Measurements from ENCODE around the gene ZFP69B.

Gene ZFP69B

DNA sequence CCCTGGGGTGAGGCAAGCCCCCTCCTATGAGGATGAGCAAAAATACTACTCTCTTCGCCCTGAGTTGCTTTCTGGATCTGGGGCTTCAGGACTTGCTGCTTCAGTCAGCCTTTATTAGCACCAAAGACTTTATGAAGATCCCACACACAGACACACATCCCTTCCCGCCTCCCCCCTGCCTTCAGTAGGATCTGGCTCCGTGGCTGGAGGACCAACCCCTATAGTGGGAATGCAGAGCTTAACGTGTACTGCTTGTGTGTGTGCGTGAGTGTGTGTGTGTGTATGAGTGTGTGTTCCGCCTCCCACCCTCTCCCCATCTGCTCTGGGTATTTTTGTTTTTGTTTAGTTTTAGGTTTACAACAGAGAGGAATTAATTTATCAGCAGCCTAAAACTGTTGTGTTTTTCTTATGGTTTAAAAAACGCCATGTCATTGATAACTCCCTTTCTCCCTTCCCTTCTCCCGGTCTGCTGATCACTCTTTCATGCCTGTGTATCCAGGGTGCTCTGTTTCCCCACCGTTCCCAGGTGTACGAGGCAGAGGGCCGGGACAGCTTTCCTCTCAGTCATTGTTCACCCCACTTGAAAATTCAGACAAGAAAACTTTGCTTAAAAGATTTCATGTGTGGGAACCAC is 27.5 kb upstream of the ZFP69B start:
- peaks cover 4 to 8% of the 10 kb centered on the region in 2 donors for H3K4me1 Mint-ChIP-seq (ENCODE audit: low read depth in 2 of 2)
- no peak overlapping the region for H3K4me3 Mint-ChIP-seq
- no peak overlapping the region for H3K27ac Mint-ChIP-seq
- no peak for ATAC-seq (replicated peaks)
- H3K36me3 Mint-ChIP-seq (ENCODE audit: insufficient read depth): peaks cover 59% of the 10 kb centered on the region
- no peak for DNase-seq
- no peaks in the 10 kb centered on the region for H3K9me3 Mint-ChIP-seq
- H3K27me3 Mint-ChIP-seq: no peaks in the 10 kb centered on the region

DNA sequence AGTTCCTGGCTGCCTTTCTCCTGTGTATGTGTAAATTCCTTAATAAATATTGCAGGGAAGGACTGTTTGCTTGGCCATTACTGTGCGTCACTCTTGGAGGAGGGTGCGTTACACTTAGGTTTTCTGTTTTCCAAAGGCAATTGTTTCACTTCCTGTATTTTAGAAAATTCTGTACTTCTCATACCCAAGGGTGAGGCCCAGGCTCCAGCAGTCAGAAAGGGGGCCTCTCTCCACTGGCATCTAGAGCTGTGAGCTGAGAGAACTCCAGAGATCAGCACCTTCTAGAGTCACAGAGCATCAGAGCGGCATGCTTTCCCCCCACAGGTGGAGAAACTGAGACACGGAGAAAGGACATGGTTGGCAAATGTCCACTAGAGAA is 27.0 kb upstream of the ZFP69B start:
- ATAC-seq (replicated peaks): no peak
- peaks cover 55% of the 10 kb centered on the region for H3K36me3 Mint-ChIP-seq (ENCODE audit: insufficient read depth)

DNA sequence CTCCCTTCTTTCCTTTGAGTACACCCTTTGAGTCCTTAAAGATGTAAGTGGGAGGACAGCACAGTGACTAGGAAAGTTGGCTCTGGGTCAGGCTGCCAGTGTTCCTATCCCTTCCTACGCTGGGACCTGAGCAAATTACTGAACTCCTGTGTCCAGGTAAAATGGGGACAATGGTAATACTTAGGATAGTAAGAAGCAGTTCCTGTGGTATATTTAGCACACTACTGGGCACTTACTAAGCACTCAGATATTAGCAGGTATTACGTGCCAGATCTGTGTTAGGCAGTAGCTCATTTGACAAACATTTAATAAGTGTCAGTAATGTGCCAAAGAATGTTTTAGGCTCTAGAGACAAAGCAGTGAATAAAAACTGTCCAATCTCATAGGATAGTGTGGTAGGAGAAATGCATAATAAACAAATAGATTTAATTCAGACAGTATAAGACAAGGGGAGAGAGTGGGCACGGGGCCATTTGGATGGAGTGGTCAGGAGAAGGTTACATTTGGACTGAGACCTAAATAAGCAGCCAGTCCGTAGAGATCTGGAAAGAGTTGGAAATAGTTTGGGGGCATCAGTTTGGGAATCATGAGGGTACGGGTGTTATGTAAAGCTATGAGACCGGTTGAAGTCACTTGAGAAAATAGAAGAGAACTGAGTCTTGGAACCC is 26.2 kb upstream of the ZFP69B start:
- ATAC-seq (replicated peaks) (no peak), DNase-seq (no peak)
- Mint-ChIP-seq H3K27me3 (no peaks in the 10 kb centered on the region), H3K4me3 (no peak overlapping the region), H3K27ac (peak overlapping the region in 1 of 2 donors; percentile 49), H3K4me1 (ENCODE audit: low read depth in 2 of 2) (peaks cover 4 to 8% of the 10 kb centered on the region in 2 donors), H3K36me3 (ENCODE audit: insufficient read depth) (peaks cover 48% of the 10 kb centered on the region), H3K9me3 (no peaks in the 10 kb centered on the region)

More for the DNA sequence above, 27.0 kb upstream of the ZFP69B start:
- Mint-ChIP-seq H3K4me3 (no peak overlapping the region), H3K4me1 (ENCODE audit: low read depth in 2 of 2) (peaks cover 4 to 8% of the 10 kb centered on the region in 2 donors), H3K27me3 (no peaks in the 10 kb centered on the region), H3K27ac (no peak overlapping the region), H3K9me3 (no peaks in the 10 kb centered on the region)
- no peak for DNase-seq

DNA sequence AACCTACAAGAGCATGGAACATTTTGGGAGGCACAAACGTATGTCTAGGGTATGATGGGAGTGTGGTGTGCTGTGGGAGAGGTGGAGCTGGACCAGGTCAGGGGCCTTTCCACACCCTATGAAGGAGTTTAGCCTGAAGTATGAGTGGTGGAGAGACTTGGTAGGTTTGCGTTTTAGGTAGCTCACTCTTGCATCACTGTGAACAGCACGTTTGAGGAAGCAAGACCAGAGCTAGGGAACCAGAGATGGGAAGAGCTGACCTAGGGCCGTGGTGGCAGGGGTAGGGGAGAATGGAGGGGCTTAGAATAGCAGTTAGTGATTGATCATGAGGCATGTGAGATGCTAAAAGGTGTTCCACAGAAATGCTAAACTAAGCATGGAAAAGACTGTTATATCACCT is 25.1 kb upstream of the ZFP69B start:
- H3K4me3 Mint-ChIP-seq: no peak overlapping the region
- no peak for DNase-seq
- H3K36me3 Mint-ChIP-seq (ENCODE audit: insufficient read depth): peaks cover 37% of the 10 kb centered on the region
- ATAC-seq (replicated peaks): no peak
- H3K27ac Mint-ChIP-seq: no peak overlapping the region
- H3K4me1 Mint-ChIP-seq (ENCODE audit: low read depth in 2 of 2): peaks cover 4 to 8% of the 10 kb centered on the region in 2 donors
- no peaks in the 10 kb centered on the region for H3K27me3 Mint-ChIP-seq
- no peaks in the 10 kb centered on the region for H3K9me3 Mint-ChIP-seq

DNA sequence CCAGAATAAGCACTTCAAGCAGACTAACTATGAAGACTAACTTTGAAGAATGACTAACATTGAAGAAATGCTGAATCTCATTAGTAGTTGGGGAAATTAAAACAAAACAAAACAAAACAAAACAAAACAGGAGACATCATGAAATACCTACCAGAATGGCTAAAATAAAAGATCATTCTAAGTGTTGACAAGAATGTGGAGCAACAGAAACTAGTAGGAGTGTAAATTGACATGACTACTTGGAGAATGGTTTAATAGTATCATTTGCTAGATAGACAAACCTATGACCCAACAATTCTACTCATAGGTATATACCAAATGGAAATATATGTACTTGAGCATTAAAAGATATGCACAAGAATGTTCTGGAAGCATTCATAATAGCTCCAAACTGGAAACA is 18.9 kb upstream of the ZFP69B start:
- H3K27me3 Mint-ChIP-seq: no peaks in the 10 kb centered on the region
- ATAC-seq (replicated peaks) (no peak), DNase-seq (no peak)
- no peak overlapping the region for H3K4me3 Mint-ChIP-seq
- H3K27ac Mint-ChIP-seq: no peak overlapping the region
- no peaks in the 10 kb centered on the region for H3K4me1 Mint-ChIP-seq (ENCODE audit: low read depth in 2 of 2)
- peaks cover 2% of the 10 kb centered on the region for H3K36me3 Mint-ChIP-seq (ENCODE audit: insufficient read depth)
- H3K9me3 Mint-ChIP-seq: no peaks in the 10 kb centered on the region

DNA sequence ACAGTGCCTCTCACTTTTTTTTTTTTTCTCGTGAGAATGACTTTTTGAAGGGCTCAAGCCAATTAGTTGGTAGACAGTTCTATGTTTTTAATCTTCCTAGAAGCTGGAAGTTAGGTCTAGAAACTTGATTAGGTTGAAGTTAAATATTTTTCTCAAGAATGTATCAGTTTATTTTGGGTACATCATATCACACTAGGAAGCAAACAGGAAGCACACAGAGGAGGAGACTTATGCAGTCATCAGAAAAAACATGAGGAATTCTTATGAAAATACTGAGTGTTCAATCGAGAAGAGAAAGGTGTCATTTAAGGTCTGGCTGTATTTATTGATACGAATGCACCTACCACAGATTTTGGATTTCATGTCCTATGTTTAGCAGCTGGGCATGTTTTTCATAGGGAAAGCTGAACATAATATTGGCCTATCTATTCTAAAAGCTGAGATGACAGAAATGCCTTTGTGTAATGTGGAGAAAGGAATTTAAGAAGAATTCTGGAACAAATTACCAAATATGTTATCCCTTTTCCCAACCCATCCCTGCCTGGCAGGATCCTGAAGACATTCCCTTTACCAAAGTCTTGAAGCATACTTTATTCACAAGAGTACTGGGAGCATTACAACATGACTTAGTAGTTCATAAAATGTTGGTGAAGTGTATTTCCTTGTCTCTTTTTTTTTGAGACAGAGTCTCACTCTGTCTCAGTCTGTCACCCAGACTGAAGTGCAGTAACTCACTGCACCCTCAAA is 17.5 kb upstream of the ZFP69B start:
- H3K9me3 Mint-ChIP-seq: no peaks in the 10 kb centered on the region
- H3K4me1 Mint-ChIP-seq (ENCODE audit: low read depth in 2 of 2): no peaks in the 10 kb centered on the region
- H3K27ac Mint-ChIP-seq: no peak overlapping the region
- no peaks in the 10 kb centered on the region for H3K27me3 Mint-ChIP-seq
- peaks cover 2% of the 10 kb centered on the region for H3K36me3 Mint-ChIP-seq (ENCODE audit: insufficient read depth)
- ATAC-seq (replicated peaks) (no peak), DNase-seq (no peak)
- no peak overlapping the region for H3K4me3 Mint-ChIP-seq

DNA sequence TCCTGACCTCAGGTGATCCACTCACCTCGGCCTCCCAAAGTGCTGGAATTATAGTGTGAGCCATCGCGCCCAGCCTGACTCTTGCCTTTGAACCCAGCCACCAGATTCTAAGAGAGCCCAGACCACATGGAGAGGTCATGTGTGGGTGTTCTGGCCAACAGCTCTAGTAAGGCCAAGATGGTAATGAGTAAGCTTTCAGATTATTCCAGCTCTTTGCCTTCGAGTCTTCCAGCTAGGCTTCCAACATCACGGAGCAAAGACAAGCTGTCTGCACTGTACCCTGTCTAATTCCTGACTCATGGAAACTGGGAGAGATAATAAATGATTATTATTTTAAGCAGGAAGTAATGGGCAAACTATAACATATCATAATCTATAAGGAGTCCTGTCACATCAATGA is 14.8 kb upstream of the ZFP69B start:
- H3K4me3 Mint-ChIP-seq: no peak overlapping the region
- H3K27me3 Mint-ChIP-seq: no peaks in the 10 kb centered on the region
- DNase-seq (no peak), ATAC-seq (replicated peaks) (no peak)
- no peaks in the 10 kb centered on the region for H3K9me3 Mint-ChIP-seq
- H3K27ac Mint-ChIP-seq: no peak overlapping the region
- peaks cover 1 to 4% of the 10 kb centered on the region in 2 donors for H3K4me1 Mint-ChIP-seq (ENCODE audit: low read depth in 2 of 2)
- no peaks in the 10 kb centered on the region for H3K36me3 Mint-ChIP-seq (ENCODE audit: insufficient read depth)

DNA sequence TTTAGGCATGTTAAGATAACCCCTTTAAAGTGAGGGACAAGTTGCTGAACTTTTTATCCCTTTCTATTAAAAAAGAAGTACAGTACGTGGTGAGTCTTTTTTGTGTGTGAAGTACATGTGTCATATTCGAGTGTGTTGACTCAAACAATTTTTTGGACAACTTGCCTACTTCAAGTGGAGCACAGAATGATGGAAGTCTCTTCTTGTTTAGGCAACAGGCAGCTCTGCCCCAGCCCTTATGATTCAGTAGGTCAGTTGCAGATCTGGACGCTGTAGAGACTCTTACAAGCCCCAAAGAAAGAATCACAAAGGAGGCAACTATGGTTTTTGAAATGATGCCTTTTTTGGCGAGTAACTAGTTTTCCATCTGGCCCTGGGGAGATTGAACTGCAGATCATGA is 14.4 kb upstream of the ZFP69B start:
- Mint-ChIP-seq H3K36me3 (ENCODE audit: insufficient read depth) (no peaks in the 10 kb centered on the region), H3K4me1 (ENCODE audit: low read depth in 2 of 2) (peaks cover 1 to 4% of the 10 kb centered on the region in 2 donors), H3K9me3 (no peaks in the 10 kb centered on the region), H3K4me3 (no peak overlapping the region), H3K27me3 (no peaks in the 10 kb centered on the region), H3K27ac (no peak overlapping the region)
- ATAC-seq (replicated peaks): no peak
- no peak for DNase-seq

DNA sequence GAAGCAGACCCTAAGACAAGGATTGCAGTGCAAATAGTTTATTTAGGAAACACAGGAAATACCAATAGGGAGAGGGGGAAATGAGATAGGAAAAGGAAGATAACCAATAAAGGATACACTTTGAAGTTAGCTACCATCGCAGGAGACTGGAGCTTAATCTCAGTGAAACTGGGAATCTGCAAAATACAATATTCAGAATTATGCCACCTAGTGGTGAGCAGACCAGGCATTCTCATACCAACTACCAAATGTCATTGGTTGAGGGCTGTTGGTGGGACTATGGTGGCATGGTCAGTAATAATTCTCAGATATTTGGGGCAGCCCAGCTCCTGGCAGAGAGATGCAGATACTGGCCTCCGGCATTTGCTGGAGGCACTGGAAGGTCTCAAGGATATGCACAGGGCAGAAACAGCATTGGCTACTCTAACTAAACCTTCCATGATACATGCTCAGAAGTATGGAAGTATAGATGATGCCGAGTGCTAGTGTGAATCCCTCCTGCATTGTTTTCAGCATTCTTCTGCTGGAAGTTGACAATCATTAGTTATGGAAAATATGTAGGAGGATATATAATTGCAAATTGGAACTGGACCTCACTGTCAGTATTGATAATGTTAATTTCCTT is 11.8 kb upstream of the ZFP69B start:
- Mint-ChIP-seq H3K4me1 (ENCODE audit: low read depth in 2 of 2) (peaks cover 1 to 4% of the 10 kb centered on the region in 2 donors), H3K27me3 (no peaks in the 10 kb centered on the region), H3K4me3 (no peak overlapping the region), H3K36me3 (ENCODE audit: insufficient read depth) (no peaks in the 10 kb centered on the region), H3K9me3 (no peaks in the 10 kb centered on the region), H3K27ac (no peak overlapping the region)
- peak in 2 of 3 experiments; percentile 25 for DNase-seq
- ATAC-seq (replicated peaks): peak; percentile 43

DNA sequence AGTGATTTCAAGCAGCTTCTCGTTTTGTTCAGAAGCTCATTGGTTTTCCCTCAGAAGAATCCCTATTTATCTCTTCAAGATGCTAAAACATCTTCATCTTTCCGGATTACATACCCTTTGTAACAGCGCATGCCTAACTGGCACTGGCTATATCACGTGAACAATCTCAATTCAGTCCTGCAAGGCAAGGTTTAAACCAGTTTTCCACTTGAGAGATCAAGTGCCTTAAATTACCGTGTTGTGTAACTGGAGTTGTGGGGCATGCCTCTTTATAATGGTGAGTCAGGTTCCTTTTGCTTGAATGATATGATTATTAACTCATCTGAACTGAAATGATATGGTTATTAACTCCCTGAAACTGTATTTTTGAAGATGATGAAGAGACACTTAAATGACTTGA is 11.0 kb upstream of the ZFP69B start:
- no peaks in the 10 kb centered on the region for H3K27me3 Mint-ChIP-seq
- no peaks in the 10 kb centered on the region for H3K9me3 Mint-ChIP-seq
- no peak overlapping the region for H3K4me3 Mint-ChIP-seq
- no peak overlapping the region for H3K27ac Mint-ChIP-seq
- no peaks in the 10 kb centered on the region for H3K36me3 Mint-ChIP-seq (ENCODE audit: insufficient read depth)
- no peak for ATAC-seq (replicated peaks)
- peaks cover 1 to 4% of the 10 kb centered on the region in 2 donors for H3K4me1 Mint-ChIP-seq (ENCODE audit: low read depth in 2 of 2)
- DNase-seq: no peak

DNA sequence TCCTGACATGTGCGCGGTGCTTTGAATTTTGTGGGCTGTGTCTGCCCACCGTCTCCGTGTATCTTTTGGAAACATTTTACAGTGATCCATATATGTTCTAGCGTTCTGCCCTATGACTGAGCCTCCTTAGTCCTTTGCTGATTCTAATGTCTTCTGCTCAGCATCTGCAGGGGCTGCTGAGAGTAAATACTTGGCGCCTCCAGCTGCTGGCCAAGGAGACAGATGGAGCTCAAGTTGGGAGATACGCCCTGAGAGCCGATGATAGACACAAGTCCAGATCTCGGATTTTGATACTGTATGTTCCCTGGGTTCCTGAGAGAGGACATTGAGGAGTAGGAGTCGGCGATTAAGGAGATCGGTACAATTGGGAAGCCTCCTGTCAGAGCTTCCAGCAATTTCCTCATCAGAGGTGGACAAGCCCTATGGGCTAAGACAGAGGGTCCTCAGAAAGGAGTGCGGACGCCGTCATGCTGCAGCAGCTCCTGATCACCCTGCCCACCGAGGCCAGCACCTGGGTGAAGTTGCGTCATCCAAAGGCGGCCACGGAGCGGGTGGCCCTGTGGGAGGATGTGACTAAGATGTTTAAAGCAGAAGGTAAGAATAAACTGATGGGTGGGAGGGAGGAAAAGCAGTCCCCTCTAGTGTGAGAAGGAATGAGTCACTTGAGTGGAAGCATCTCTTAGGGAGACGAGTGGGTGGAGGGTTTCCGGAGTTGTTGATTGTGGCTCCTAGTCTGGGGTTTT is 390 bp downstream of the ZFP69B start:
- DNase-seq: peak; percentile 56 to 62 (median 59)
- peaks cover 21 to 27% of the 10 kb centered on the region in 2 donors for H3K4me1 Mint-ChIP-seq (ENCODE audit: low read depth in 2 of 2)

DNA sequence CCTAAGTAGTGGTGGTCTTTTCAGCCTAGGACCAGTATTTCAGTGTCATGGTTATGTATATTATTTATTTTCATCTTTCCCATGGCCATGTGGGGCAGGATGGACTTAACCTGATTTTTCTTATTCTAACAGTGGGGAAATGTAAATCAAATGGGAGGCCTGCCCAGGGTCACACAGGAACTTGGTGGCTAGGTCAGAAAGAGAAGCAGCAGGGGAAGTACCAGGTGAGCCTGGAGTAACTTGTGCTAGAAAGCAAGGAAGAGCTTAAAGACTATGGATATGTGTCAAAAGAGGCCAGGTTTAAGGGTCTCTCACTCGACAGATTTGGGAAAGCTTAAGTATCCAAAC is 936 bp downstream of the ZFP69B start:
- DNase-seq: peak in 1 of 3 experiments; percentile 5
- no peak for ATAC-seq (replicated peaks)

More for the DNA sequence above, 390 bp downstream of the ZFP69B start:
- ATAC-seq (replicated peaks): peak; percentile 79
- Mint-ChIP-seq H3K27me3 (no peaks in the 10 kb centered on the region), H3K36me3 (ENCODE audit: insufficient read depth) (peaks cover 18% of the 10 kb centered on the region), H3K9me3 (peaks cover 0 to 3% of the 10 kb centered on the region in 2 donors), H3K27ac (peak overlapping the region; percentile 91 to 93), H3K4me3 (peak overlapping the region; percentile 85 to 89)

DNA sequence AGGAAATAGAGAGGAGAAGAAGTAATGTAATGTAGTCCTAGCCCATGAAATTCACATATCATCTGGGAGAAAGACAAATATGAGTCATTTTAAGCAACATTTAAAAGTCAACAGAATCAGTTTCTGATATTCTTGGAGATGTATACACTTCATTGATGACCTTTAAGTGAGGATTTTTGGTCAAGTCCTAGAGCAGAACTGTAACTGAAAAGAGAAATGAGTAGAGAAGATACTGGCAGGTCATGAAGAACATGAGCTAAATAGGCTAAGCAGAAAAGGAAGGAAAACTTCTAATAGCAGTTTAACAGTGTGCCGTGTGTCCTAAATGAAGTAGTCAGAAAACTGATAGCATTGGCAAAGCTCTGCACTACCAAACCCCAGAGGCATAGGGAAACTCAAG is 4.6 kb downstream of the ZFP69B start:
- peaks cover 22% of the 10 kb centered on the region for H3K36me3 Mint-ChIP-seq (ENCODE audit: insufficient read depth)
- DNase-seq (no peak), ATAC-seq (replicated peaks) (no peak)
- H3K27ac Mint-ChIP-seq: no peak overlapping the region
- H3K4me1 Mint-ChIP-seq (ENCODE audit: low read depth in 2 of 2): peaks cover 13 to 18% of the 10 kb centered on the region in 2 donors
- H3K27me3 Mint-ChIP-seq: no peaks in the 10 kb centered on the region
- H3K4me3 Mint-ChIP-seq: no peak overlapping the region
- H3K9me3 Mint-ChIP-seq: peaks cover 13 to 29% of the 10 kb centered on the region in 2 donors

More for the DNA sequence above, 936 bp downstream of the ZFP69B start:
- peaks cover 18% of the 10 kb centered on the region for H3K36me3 Mint-ChIP-seq (ENCODE audit: insufficient read depth)
- no peaks in the 10 kb centered on the region for H3K27me3 Mint-ChIP-seq
- peak overlapping the region; percentile 85 to 89 for H3K4me3 Mint-ChIP-seq
- H3K9me3 Mint-ChIP-seq: peaks cover 2 to 3% of the 10 kb centered on the region in 2 donors
- peak overlapping the region; percentile 91 to 93 for H3K27ac Mint-ChIP-seq
- peaks cover 21 to 27% of the 10 kb centered on the region in 2 donors for H3K4me1 Mint-ChIP-seq (ENCODE audit: low read depth in 2 of 2)
